ENCODE results near the gene TFDP1. TPM values are rescaled to one million over a fixed set of nuclear protein-coding genes. Genes with fewer than 3 reads are reported as not detected.

The TFDP1 gene
- total and polyA plus RNA-seq, 10 donors, result 21.7 to 91.7 (median 51.7) TPM

- Histone ChIP-seq H3K36me3 (peaks cover 0 to 92% (median 22%) of the 10 kb centered on the region in 6 donors), H3K27me3 (replicated peaks in 1 of 7) (no peaks in the 10 kb centered on the region), H3K4me1 (no peaks in the 10 kb centered on the region), H3K27ac (no peak overlapping the region), H3K4me3 (no peak overlapping the region), H3K9me3 (peaks cover 0 to 13% (median 1%) of the 10 kb centered on the region in 8 donors)
- WGBS, 5 donors, result 93 to 96% (median 95%) methylated on average over 21 of the region's 21 CpGs
- peak; percentile 14 for DNase-seq
- TF ChIP-seq, protein P1, sequence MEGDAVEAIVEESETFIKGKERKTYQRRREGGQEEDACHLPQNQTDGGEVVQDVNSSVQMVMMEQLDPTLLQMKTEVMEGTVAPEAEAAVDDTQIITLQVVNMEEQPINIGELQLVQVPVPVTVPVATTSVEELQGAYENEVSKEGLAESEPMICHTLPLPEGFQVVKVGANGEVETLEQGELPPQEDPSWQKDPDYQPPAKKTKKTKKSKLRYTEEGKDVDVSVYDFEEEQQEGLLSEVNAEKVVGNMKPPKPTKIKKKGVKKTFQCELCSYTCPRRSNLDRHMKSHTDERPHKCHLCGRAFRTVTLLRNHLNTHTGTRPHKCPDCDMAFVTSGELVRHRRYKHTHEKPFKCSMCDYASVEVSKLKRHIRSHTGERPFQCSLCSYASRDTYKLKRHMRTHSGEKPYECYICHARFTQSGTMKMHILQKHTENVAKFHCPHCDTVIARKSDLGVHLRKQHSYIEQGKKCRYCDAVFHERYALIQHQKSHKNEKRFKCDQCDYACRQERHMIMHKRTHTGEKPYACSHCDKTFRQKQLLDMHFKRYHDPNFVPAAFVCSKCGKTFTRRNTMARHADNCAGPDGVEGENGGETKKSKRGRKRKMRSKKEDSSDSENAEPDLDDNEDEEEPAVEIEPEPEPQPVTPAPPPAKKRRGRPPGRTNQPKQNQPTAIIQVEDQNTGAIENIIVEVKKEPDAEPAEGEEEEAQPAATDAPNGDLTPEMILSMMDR (IDR thresholded peaks at IDR 0.05 in 8 of 11, conservative IDR thresholded peaks at IDR 0.05 in 3 of 11), result no peak
- no peak for TF ChIP-seq POLR2A (IDR thresholded peaks at IDR 0.05)
- no peak for TF ChIP-seq POLR2AphosphoS5 (IDR thresholded peaks at IDR 0.05)
- intact Hi-C loops (cut with DNase I; ENCODE audit: low total_unique reads), result no loop called here
Observed at GRCh38 chr13:113537909-113538688, 46.5 kb upstream of the TFDP1 start.

DNA sequence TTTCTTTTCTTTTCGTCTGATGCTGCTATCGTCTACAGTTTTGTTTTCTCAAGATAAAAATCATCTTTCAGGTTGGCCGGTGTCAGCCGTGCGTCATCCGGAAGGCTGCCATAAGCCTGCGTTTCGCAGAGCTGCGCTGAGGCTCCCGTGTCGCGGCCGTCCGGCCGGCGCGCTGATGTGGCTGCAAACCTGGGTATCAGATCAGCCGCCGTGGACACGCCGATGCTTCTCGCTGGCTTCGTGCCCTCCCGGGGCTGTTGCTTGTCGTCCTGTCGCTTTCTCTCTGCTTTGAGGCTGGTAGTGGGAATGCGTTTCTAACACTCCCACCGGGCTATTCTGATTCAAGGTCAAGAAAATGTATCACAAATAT is 45.9 kb upstream of the TFDP1 start:
- H3K9me3 ChIP-seq, result peaks cover 0 to 13% (median 1%) of the 10 kb centered on the region in 8 donors
- peak; percentile 66 for DNase-seq
- peaks cover 0 to 3% (median 0%) of the 10 kb centered on the region in 6 donors for H3K4me1 ChIP-seq
- TF ChIP-seq, protein P1 (IDR thresholded peaks at IDR 0.05 in 8 of 11, conservative IDR thresholded peaks at IDR 0.05 in 3 of 11), result no peak
- no peak for TF ChIP-seq POLR2A (IDR thresholded peaks at IDR 0.05)
- TF ChIP-seq POLR2AphosphoS5 (IDR thresholded peaks at IDR 0.05), result no peak
- H3K4me3 ChIP-seq, result no peak overlapping the region
- no peak overlapping the region for H3K27ac ChIP-seq
- no peaks in the 10 kb centered on the region for H3K27me3 ChIP-seq (replicated peaks in 1 of 7)
- peaks cover 0 to 89% (median 22%) of the 10 kb centered on the region in 6 donors for H3K36me3 ChIP-seq
- WGBS, 5 donors, result 93 to 96% (median 96%) methylated on average over 28 of the region's 28 CpGs
- intact Hi-C loops (cut with DNase I; ENCODE audit: low total_unique reads), result no loop called here

DNA sequence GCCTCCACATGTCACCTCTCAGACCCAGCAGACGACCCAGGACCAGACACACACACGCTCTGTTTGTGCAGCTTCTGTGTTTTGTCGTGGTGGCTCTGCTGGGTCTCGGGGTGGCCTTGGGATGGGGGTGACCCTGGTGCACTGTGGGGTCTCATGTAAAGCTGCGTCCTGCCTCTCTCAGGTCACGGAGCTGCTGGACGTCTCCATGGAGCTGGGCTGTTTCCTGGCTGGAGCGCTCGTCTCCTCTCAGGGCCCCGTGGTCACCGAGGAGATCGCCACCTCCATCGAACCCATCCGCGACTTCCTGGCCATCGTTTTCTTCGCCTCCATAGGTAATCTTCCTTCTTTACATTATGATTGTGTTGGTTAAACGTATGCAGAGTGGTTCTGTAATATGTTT is 45.4 kb upstream of the TFDP1 start:
- 91 to 94% (median 92%) methylated on average over 18 of the region's 18 CpGs for WGBS, 5 donors
- Histone ChIP-seq H3K4me1 (peaks cover 0 to 8% (median 0%) of the 10 kb centered on the region in 6 donors), H3K4me3 (no peak overlapping the region), H3K9me3 (peaks cover 0 to 13% (median 1%) of the 10 kb centered on the region in 8 donors), H3K27me3 (replicated peaks in 1 of 7) (no peaks in the 10 kb centered on the region), H3K36me3 (peaks cover 0 to 89% (median 21%) of the 10 kb centered on the region in 6 donors), H3K27ac (no peak overlapping the region)
- TF ChIP-seq POLR2AphosphoS5 (IDR thresholded peaks at IDR 0.05), result no peak
- TF ChIP-seq POLR2A (IDR thresholded peaks at IDR 0.05), result no peak
- TF ChIP-seq, protein P1 (IDR thresholded peaks at IDR 0.05 in 8 of 11, conservative IDR thresholded peaks at IDR 0.05 in 3 of 11), result no peak
- DNase-seq, result peak; percentile 49
- intact Hi-C loops (cut with DNase I; ENCODE audit: low total_unique reads), result no loop called here

DNA sequence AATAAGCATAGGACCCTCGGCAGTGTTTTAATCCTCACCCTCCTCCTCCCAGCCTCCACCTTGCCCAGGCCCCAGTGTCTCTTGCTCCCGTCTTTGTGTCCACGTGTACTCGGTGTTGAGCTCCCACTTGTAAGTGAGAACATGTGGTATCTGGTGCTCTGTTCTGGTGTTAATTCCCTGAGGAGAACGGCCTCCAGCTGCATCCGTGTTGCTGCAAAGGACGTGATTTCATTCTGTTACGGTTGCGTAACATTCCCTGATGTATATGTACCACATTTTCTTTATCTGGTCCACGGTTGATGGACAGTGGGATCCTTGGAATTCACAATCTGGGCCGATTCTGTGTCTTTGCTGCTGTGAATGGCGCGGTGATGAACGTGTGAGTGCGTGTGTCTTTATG is 44.7 kb upstream of the TFDP1 start:
- Histone ChIP-seq H3K4me3 (no peak overlapping the region), H3K27me3 (replicated peaks in 1 of 7) (no peaks in the 10 kb centered on the region), H3K4me1 (peaks cover 0 to 14% (median 0%) of the 10 kb centered on the region in 6 donors), H3K9me3 (peaks cover 0 to 13% (median 1%) of the 10 kb centered on the region in 8 donors), H3K36me3 (peaks cover 0 to 89% (median 16%) of the 10 kb centered on the region in 6 donors), H3K27ac (no peak overlapping the region)
- TF ChIP-seq, protein P1 (IDR thresholded peaks at IDR 0.05 in 8 of 11, conservative IDR thresholded peaks at IDR 0.05 in 3 of 11), result no peak
- TF ChIP-seq POLR2AphosphoS5 (IDR thresholded peaks at IDR 0.05) (no peak), POLR2A (IDR thresholded peaks at IDR 0.05) (no peak)
- DNase-seq, result peak; percentile 20
- intact Hi-C loops (cut with DNase I; ENCODE audit: low total_unique reads), result no loop called here
- 87 to 96% (median 89%) methylated on average over 15 of the region's 15 CpGs for WGBS, 5 donors

Measured in spleen (tissue), 11 donors.